Prostate gland (tissue), 2 donors: ENCODE results near the gene KISS1. TPM values are rescaled to one million over a fixed set of nuclear protein-coding genes. Genes with fewer than 3 reads are reported as not detected.

ENCODE experiments used
- DNase-seq: peaks from one replicate; pipeline ENCODE4 v3.0.0-alpha.2; 2019; ENCODE audit warnings: low spot score
- H3K27ac ChIP-seq, 2 donors: fragments of 200-600 bp; sonication (generic); 2 replicates each; pipeline ENCODE4 v1.5.1; 2017 to 2019
- H3K27me3 ChIP-seq: fragments of 200-600 bp; sonication (generic); replicated peaks from 2 replicates; pipeline ENCODE4 v1.5.1; 2019; ENCODE audit not compliant: insufficient read depth
- H3K36me3 ChIP-seq, 2 donors: fragments of 200-600 bp; sonication (generic); 1 replicate in 1 of 2; 2 replicates in 1 of 2; pipeline versions ENCODE4 v1.5.1 to v1.8.1; 2017 to 2019
- H3K4me1 ChIP-seq: fragments of 200-600 bp; sonication (generic); replicated peaks from 2 replicates; pipeline ENCODE4 v1.5.1; 2019
- H3K4me3 ChIP-seq, 2 donors: fragments of 200-600 bp; sonication (generic); 2 replicates each; pipeline ENCODE4 v1.5.1; 2017 to 2019
- H3K9me3 ChIP-seq: fragments of 200-600 bp; sonication (generic); 2 replicates; pipeline ENCODE4 v1.5.1; 2017
- POLR2A ChIP-seq: fragments of 450-650 bp; IDR thresholded peaks from one replicate; pipeline ENCODE4 v1.6.1; 2016; ENCODE audit warnings: antibody characterized with exemption, mild to moderate bottlenecking
- POLR2AphosphoS5 ChIP-seq: sonication (generic); formaldehyde crosslinking; IDR thresholded peaks from one replicate; pipeline ENCODE4 v1.6.1; 2017; ENCODE audit warnings: antibody characterized with exemption
- WGBS: methylation state at CpG from one replicate; pipeline ENCODE4 v1.1.5; 2018; 5-methylcytosine and 5-hydroxymethylcytosine counted together
- intact Hi-C: fragments of 100-400 bp; cut with DNase I; formaldehyde crosslinking; loops from one replicate; pipeline ENCODE4 v1.14.2; 2022
- total RNA-seq, 2 donors: library from RNA; depleted of rRNA; stranded (reverse); fragments of >200 nt; gene quantifications; one replicate each; pipeline ENCODE4 v1.1.0, GENCODE V29; 2016
- TF ChIP-seq, protein P1 (sequence below), 4 experiments: fragments of 200-600 bp in 2 of 4; fragments of 450-650 bp in 2 of 4; sonication (generic) in 2 of 4; IDR thresholded peaks; 1 replicate in 3 of 4; 2 replicates in 1 of 4; pipeline ENCODE4 v1.5.1; 2016 to 2019; ENCODE audit warnings: antibody characterized with exemption in 4 of 4, mild to moderate bottlenecking in 2 of 4, moderate library complexity in 2 of 4

KISS1 gene
- total RNA-seq, 2 donors from 2014 or later, result 6.0 TPM; not detected in 1

- WGBS, result 49% methylated on average over 18 of the region's 18 CpGs
- H3K36me3 ChIP-seq, result no peaks in the 10 kb centered on the region
- peak overlapping the region; percentile 43 to 60 for H3K27ac ChIP-seq
- no peaks in the 10 kb centered on the region for H3K9me3 ChIP-seq
- TF ChIP-seq, protein P1, sequence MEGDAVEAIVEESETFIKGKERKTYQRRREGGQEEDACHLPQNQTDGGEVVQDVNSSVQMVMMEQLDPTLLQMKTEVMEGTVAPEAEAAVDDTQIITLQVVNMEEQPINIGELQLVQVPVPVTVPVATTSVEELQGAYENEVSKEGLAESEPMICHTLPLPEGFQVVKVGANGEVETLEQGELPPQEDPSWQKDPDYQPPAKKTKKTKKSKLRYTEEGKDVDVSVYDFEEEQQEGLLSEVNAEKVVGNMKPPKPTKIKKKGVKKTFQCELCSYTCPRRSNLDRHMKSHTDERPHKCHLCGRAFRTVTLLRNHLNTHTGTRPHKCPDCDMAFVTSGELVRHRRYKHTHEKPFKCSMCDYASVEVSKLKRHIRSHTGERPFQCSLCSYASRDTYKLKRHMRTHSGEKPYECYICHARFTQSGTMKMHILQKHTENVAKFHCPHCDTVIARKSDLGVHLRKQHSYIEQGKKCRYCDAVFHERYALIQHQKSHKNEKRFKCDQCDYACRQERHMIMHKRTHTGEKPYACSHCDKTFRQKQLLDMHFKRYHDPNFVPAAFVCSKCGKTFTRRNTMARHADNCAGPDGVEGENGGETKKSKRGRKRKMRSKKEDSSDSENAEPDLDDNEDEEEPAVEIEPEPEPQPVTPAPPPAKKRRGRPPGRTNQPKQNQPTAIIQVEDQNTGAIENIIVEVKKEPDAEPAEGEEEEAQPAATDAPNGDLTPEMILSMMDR (IDR thresholded peaks at IDR 0.05), result peak in 2 of 4 experiments; percentile 31 to 40
- TF ChIP-seq POLR2A, result peak; percentile 52
- peak; percentile 77 for TF ChIP-seq POLR2AphosphoS5
- intact Hi-C loops, result no loop called here
- peaks cover 8% of the 10 kb centered on the region for H3K4me1 ChIP-seq
- H3K27me3 ChIP-seq, result no peaks in the 10 kb centered on the region
- DNase-seq, result peak; percentile 75
- H3K4me3 ChIP-seq, result no peak overlapping the region
Measured at GRCh38 chr1:204198348-204199340, 2.4 kb upstream of the KISS1 start.

DNA sequence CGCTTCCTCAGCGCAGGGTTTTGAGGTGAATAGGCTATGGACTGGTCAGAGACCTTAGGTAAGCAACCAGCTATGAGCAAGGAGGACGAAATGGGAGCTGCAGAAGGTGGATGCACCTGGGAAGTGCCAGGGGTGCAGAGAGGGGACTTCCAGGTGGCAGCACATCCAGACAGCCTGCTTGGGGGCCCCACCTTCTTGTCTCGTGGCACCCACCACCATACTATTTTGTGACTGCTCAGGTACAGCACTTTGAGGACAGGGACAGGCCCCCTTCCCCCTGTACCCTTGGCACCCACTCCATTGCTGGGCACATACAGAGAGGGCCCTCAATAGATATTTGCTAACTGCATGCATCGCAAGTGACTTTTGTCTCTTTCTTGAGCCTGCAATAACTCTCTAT is 777 bp upstream of the KISS1 start:
- WGBS, result 83% methylated on average over 5 of the region's 5 CpGs
- Histone ChIP-seq H3K4me3 (no peak overlapping the region), H3K9me3 (no peaks in the 10 kb centered on the region), H3K4me1 (peaks cover 8% of the 10 kb centered on the region), H3K27ac (no peak overlapping the region), H3K27me3 (no peaks in the 10 kb centered on the region), H3K36me3 (no peaks in the 10 kb centered on the region)
- no peak for DNase-seq
- TF ChIP-seq POLR2A (no peak), POLR2AphosphoS5 (no peak)
- TF ChIP-seq, protein P1 (IDR thresholded peaks at IDR 0.05), result no peak
- intact Hi-C loops, result no loop called here

DNA sequence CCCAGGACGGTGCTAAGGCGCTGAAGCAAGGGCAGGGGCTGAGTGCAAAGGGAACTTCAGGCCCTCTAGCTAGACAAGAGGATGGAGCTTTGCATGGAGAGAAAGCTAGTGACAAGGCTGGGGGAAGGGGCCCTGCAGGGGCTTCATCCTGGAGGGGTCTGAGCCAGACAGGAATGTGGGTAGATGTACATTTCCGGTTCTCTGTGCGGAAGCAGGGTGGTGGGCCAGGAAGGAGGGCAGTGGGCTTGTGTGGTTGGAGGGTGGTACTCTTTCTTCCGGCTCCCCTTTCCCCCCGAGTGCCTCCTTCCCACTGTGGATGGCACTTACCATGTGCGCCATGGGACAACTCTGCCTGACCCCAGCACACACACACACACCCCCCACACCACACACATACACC is 1.5 kb downstream of the KISS1 start:
- no peak for DNase-seq
- WGBS, result 59% methylated on average over 7 of the region's 7 CpGs

GRCh38 chr1:204194080-204194479 is 2.2 kb downstream of the KISS1 start:
- 29% methylated on average over 2 of the region's 2 CpGs for WGBS
- no peak overlapping the region for H3K4me3 ChIP-seq
- H3K4me1 ChIP-seq, result peaks cover 8% of the 10 kb centered on the region
- H3K36me3 ChIP-seq, result no peaks in the 10 kb centered on the region
- H3K27me3 ChIP-seq, result no peaks in the 10 kb centered on the region
- intact Hi-C loops, result no loop called here
- H3K27ac ChIP-seq, result no peak overlapping the region
- H3K9me3 ChIP-seq, result no peaks in the 10 kb centered on the region
- TF ChIP-seq, protein P1 (IDR thresholded peaks at IDR 0.05), result no peak
- TF ChIP-seq POLR2A, result no peak
- peak; percentile 50 for TF ChIP-seq POLR2AphosphoS5
- peak; percentile 81 for DNase-seq

More for the DNA sequence above, 1.5 kb downstream of the KISS1 start:
- TF ChIP-seq, protein P1 (IDR thresholded peaks at IDR 0.05), result no peak
- no peak for TF ChIP-seq POLR2AphosphoS5
- no peak for TF ChIP-seq POLR2A
- intact Hi-C loops, result no loop called here
- Histone ChIP-seq H3K27me3 (no peaks in the 10 kb centered on the region), H3K27ac (no peak overlapping the region), H3K4me1 (peaks cover 8% of the 10 kb centered on the region), H3K36me3 (no peaks in the 10 kb centered on the region), H3K4me3 (no peak overlapping the region), H3K9me3 (no peaks in the 10 kb centered on the region)
